GM21360 (cell line): ENCODE measurements around the gene SAXO1.

ENCODE experiments used
- ATAC-seq: cut with Tn5 transposase; IDR thresholded peaks from one replicate; pipeline ENCODE4 v1.9.1; 2021; ENCODE audit warnings: mild to moderate bottlenecking, moderate library complexity; ENCODE audit not compliant: unreplicated experiment

The SAXO1 gene

DNA sequence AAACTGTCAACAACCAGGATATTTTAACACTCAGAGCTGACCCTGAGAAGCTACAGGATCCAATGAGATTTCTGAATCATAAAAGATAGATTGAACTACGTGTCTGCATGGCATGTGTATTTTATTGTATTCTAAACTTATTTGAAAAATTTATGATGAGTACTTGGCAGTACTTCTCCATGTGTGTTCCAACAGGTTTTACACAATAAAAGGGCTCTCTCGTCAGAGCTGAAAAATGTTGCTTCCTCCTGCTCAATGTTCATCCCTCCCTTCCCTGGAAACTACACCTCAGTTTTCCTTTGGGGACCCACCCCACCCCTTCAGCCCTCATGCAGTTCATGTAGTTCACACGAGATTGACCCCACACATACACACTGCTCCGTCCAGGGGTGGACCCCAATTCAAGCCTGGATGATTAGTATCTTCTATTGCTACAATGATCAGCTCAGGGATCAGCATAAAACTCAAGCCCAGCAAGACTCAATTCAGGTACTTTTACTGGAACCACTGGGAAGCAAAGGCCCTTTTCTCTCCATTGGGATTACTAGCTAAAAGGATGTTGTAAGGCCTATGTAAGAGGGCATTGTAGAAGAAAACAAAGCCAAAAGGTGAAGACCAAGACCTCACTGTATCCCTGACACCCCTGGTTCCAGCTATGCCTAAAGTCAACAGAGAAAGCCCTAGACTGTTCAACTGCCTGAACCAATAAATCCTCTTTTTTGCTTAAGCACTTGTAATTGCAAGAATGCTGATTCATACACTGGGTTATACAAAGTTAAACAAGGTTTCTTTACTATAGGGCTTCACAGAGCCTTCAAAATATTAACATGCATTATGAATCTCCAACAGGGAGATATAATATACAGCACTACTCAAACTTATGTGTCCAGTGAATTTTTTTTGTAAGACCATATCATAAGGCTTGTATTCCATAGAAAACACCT, 112.6 kb downstream of the SAXO1 start:
- ATAC-seq: no peak

DNA sequence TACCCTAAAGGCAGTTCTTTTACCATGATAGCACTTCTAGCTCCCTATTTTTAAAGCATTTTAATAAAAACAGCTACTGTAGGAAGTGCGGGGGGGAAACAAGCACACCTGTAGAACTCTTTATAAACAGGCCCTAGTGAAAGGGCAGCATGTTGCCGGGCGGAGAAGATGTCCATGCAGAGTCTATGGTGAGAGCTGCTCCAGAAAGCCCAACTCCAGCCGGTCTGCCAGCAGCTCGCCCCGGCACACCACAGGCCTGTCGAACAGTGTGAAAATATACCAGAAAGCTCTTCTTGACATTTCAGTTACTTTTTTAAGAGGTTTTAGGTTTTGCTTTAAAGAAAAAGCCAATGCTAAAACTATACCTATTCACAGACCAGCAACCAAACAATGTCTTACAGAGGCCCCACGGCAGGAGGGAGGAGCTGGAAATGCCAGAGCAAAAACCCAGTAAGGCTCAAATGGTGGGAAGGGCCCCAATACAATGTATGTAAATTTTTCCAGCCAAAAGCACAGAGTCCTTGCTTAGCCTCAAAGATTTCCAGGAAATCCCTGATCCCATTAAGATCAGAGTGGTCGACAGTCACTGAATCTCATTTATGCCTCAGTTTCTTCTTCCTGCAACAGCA, 121.2 kb downstream of the SAXO1 start:
- no peak for ATAC-seq

- no peak for ATAC-seq
Measured at GRCh38 chr9:18910916-18911315, 122.1 kb downstream of the SAXO1 start.

DNA sequence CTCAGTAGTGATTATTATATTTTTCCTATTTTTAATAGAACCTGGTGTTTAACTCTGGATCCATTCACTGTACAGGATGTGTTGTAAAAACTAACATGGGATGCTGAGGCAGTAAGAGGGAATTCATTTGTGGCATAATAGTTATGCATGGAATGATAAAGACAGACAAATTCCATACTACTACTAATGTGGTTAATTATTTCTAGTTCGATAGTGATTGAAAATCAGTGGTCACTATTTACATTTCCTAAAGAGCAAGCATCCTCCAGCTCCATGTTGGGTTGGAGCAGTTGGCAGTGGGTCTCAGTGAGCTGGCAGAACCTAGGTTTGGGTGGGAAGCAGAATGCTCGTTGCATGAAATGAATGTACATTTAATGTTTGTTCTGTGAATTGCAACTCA, 122.6 kb downstream of the SAXO1 start:
- no peak for ATAC-seq

DNA sequence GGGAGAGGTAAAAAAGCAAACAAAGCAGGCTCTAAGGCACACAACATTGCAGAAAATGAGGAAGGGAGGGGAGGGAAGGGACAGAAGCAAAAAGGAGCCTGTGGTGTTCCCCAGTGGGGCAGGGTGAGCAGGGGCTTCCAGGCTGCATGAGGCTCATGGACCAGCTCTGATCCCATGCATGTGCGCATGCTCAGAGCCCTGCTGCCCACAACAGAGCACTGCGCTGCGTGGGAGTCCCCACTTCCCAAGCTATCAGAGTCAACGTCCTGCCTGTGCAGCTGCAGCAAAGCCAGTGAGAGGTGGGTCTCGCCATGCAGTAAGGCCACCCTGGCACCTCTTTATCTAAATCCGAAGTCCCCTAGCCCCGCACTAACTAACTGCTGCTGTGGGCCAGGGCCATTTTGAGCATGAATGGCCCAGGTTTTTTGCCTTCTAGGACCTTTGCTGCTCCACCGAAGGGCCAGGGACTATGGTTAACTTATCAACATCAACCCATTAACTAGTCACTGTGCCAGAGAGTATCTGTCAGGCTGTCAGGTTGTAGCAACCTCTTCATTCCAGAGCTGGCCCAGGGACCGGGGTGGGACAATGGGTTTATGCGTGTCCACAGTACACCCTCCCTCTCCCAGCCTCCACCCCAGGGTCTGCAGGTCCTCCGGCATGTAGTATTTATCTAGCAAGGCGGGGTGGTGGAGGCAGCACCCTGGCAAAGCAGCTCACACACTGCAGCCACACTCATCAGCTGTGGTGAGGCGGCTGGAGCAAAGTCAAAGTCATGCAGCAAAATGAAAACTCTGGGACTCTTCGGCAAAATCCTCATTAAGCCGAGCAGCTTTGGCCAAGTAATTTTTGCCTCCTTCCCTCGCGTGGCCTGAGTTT, 123.6 kb downstream of the SAXO1 start:
- ATAC-seq: no peak

DNA sequence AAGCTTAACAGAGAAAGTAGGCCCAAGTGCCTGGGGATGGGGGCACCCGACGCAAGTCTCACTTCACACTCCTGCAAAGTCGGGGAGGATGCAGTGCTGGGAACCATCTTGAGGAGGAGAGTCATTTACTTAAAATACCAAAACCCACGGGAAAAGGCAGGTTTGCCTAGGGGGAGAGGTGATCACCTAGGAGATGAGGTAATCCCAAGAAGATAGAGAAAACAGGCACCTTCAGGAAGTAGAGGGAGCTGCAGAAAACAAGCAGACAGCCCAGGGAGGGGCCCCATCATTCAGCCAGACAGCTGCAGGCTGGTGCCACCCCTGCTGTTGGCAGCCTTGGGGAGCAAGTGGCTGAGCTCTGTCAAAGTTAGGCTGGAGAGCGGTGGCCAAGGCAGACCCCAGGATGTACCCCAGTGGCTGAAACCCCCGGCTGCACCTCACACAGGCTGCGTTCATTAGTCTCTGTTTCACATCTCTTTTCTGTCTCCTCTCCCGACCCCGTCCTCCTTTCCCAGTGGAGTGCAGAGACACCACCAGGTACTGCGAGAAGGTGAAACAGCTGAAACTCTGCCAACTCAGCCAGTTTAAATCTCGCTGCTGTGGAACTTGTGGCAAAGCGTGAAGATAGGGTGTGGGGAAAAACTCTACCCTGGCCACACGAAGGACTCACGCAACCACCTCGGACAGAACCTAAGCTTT, 124.9 kb downstream of the SAXO1 start:
- ATAC-seq: no peak

DNA sequence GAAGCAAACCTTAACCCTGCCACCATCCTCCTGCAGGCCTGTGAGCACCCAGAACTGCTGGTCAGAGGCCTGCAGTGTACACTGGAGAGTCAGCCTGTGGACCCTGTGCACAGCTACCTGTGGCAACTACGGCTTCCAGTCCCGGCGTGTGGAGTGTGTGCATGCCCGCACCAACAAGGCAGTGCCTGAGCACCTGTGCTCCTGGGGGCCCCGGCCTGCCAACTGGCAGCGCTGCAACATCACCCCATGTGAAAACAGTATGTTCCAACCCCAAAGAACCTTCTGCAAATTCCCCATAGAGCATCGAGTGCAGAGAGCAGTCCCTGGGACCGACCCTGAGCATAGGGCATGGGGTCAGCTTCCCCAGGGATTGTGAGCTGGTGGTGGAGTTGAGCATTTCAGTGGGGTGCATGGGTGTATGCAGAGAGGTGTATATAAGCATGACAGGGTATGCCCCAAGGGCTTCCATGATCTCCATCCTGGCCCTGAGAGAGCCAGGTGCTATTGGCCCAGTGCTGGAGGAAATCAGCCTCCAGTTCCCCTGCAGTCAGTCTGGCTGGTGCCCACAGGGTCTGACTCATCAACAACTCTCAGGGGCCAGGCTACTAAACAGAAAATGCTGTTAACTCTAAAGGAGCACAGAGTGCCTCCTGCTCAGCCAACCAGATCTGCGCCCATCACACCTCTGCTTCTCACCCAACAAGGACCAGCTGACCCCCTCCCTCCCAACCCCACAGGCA, 126.2 kb downstream of the SAXO1 start:
- ATAC-seq: no peak

DNA sequence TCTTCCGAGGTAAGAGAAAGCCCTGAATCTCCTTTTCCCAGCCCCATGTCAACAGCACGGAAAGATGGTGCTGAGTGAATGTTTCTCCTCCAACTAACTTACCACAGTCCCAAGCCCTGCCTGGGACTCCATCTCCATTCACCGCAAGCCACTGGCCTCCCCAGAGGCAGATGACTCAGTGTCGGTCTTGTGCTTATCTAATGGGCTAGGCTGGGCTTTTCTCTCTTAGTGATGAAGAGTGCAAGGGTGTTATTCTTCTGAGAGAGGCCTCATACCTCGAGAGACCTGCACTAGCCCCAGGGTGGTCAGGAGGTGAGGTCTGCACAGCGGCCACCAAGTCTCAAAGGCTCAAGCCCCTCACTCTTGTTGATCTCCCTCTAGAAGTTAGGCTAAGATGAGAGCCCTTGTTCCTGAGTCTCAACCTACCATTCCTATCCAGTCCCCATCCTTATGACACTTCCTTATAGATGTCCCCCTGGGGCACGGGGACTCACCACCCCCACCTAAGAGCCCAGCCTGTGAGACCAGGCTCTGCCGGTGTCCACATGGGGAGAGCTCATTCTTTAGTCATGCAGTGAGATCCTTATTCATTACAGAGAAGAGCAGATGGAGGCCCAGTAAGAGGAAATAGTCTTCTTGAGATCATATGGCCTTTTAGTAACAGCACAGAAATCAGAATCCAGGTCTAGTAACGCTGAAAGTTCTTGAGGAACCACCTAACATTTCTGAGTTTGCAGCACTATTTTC, 127.0 kb downstream of the SAXO1 start:
- ATAC-seq: no peak

DNA sequence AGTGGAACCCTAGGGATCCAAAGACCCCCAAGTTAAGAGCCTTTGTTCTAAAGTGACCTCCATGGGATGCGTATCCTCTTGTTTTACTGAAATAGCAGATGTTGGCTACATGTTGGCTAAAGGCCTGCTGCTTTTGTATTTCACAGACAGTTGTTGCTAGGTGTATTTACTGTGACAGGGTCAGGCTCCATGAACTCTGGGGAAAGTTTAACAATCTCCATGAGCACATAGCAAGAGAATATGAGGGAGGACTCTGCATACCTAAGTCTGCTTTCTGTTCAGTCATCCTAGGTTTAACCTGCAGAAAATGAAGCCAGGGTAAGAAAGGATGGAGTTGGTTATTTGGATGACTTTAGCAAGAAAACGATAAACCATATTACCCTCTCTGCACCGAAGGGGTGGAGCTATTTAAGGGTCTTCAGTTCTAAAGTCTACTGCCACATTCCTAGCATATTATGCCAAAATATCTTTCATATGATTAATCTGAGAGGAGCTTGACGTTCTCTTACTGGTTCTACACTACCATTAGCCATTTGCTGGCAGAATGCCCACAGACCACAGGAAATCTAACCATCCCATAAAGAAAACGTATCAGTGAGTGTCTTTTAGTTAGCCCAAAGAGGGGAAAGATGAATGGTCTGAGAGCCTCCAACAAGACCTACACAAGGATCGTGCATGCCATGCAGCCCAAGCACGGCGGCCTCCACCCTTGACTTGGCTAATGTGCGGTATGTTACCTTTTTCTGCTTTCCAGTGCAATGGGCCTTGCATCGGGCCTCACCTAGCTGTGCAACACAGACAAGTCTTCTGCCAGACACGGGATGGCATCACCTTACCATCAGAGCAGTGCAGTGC, 127.8 kb downstream of the SAXO1 start:
- ATAC-seq: no peak

GRCh38 chr9:18903450-18903849, 129.6 kb downstream of the SAXO1 start:
- ATAC-seq: no peak

DNA sequence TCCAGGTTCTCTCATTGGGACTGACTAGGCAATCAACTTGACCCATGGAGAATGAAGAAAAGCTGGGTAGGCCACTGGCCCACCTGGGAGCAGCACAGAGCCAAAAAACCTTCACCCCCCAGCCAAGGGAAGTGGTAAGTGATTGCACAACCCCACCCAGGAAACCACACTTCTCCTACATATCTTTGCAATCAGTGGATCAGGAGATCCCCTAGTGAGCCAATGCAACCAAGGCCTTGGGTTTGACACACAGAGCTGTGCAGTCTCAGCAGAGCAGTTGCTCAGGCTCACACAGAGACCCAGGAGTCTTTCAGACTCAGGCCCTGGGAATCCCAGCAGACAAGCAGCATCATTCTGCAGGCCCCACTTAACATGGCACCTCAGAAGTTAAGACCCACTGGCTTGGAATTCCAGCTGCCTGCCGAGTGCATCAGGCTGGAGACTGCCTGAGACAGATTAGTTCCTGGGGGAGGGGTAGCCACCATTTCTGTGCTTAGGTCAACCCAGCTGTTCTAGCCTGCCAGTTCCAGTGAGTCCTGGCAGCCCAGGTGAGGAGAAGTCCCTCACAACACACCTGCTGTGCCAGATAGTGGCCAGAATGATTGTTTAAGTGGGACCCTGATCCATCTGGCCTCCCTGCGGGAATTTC, 136.4 kb downstream of the SAXO1 start:
- ATAC-seq: no peak

DNA sequence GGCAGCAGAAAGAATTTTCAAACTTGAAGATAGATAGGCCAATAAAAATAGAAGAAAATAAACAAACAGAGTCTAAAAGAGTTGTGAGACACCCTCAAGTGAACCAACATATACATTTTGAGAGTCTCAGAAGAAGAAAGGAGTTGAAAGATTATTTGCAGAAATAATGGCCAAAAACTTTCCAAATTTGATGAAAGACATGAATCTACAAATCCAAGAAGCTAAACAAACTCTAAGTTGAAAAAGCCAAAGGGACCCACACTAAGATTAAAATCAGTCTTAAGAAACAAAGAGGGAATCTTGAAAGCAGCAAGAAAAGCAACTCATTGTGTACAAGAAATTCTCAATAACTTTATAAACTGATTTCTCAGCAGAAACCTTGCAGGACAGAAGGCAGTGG, 137.0 kb downstream of the SAXO1 start:
- no peak for ATAC-seq

- no peak for ATAC-seq
Measured at GRCh38 chr9:18893491-18893890, 139.5 kb downstream of the SAXO1 start.

DNA sequence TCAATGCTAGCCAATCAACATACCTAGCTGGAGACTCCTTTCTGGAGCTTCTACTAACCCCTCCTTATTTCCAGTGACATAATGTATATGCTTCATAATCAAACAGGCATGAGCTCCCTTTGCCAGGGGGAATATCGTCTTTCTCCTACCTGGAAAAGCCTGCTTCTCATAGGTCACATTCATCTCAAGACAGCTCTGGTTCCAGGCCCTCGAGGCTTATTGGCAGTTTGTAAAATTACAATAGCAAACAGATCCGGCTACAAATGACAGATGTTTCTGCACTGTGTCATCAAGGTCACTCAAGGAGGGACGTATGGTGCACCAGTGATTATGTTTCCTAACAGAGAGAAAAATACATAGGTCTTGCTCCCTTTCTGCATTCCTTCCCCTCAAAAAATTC, 140.0 kb downstream of the SAXO1 start:
- ATAC-seq: no peak

DNA sequence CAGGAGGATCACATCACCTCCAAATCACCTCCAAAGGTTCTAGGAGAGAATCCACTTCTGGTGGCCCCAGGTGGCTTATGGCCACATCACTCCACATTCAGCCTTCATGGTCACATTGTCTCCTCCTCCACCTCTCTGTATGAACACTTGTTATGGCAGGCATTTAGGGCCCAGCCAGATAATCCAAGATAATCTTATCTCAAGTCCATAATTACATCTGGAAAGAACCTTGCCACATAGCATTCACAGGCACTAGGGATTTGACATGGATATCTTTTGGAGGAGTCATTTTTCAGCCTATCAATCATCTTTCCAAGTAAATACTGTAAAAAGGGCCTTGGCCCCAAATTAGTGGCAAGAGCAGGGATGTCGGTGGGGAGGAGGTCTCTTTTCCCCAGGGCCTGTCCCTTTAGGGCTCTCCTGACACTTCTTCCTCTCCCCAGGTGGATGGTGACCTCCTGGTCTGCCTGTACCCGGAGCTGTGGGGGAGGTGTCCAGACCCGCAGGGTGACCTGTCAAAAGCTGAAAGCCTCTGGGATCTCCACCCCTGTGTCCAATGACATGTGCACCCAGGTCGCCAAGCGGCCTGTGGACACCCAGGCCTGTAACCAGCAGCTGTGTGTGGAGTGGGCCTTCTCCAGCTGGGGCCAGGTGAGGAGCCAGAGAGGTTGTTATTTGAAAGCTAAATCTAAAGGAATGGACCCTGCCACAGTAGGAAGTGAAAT, 140.9 kb downstream of the SAXO1 start:
- no peak for ATAC-seq

GRCh38 chr9:18890372-18890771, 142.6 kb downstream of the SAXO1 start:
- peak; percentile 75 for ATAC-seq

GRCh38 chr9:18889550-18889949, 143.5 kb downstream of the SAXO1 start:
- ATAC-seq: no peak
